HG02642 (cell line): ENCODE results near the gene FOXJ1.
A peak's percentile ranks its signal among the peaks of the same experiment; 100 is the strongest.

Source experiments
- ATAC-seq: cut with Tn5 transposase; IDR thresholded peaks from one replicate; pipeline ENCODE4 v1.9.1; 2021; ENCODE audit warnings: mild to moderate bottlenecking; ENCODE audit not compliant: unreplicated experiment, poor library complexity

Gene FOXJ1

GRCh38 chr17:76130473-76130872 is 10.6 kb downstream of the FOXJ1 start:
- no peak for ATAC-seq

DNA sequence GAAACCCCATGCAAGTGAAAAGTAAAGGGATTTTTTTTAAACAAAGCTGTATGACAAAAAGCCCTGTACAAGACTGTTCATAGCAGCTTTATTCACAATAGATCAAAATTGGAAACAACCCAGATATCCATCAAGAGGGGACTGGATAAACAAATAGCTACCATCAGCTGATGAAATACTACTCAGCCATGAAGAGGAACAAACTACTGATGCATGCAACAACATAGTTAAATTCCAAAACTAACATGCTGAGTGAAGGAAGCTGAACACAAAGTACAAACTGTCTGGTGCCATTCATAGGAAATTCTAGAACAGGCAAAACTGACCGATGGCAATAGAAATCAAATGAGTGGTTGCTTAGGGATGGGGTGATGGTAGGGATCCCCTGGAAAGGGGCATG is 15.1 kb downstream of the FOXJ1 start:
- no peak for ATAC-seq

DNA sequence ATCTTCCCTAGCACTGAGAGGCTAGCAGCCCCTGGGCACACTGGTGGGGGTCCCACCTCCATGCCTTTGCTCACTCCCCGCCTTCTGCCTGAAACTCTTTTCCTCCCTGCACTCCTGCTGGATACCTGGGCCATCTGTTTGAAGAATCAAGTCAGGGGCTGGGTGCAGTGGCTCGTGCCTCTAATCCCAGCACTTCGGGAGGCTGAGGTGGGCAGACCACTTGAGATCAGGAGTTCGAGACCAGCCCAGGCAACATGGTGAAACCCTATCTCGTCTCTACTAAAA is 15.7 kb downstream of the FOXJ1 start:
- ATAC-seq, result no peak

GRCh38 chr17:76124582-76125390 is 16.3 kb downstream of the FOXJ1 start:
- no peak for ATAC-seq

- no peak for ATAC-seq
These were observed 17.1 kb downstream of the FOXJ1 start for GRCh38 chr17:76123749-76124581.

GRCh38 chr17:76123191-76123499 is 17.9 kb downstream of the FOXJ1 start:
- no peak for ATAC-seq

GRCh38 chr17:76122431-76123190 is 18.4 kb downstream of the FOXJ1 start:
- ATAC-seq, result no peak

DNA sequence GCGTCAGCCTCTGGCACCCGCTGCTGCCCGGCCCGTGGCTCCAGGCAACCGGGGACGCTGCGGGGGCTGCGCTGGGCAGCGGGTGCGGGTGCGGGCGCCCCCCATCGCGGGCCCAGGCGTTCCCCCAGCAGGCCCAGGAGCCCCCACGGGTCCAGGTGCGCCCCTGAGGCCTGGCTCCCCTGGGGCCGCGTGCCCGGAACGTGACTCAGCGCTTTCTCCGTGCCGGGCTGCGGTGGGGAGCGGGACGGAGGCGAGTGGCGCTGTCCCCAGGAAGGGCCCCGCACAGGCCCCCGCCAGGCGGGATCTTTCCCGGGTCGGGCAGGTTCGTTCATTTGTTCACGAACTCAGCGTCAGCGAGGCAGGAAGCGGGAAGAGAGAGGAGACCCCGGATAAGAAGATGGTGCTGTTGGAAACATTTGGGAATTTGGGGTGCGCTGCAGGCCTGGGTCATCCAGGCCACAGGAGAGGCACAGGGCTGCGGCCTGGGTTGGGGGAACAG is 19.1 kb downstream of the FOXJ1 start:
- peak; percentile 29 for ATAC-seq

GRCh38 chr17:76120658-76121008 is 20.4 kb downstream of the FOXJ1 start:
- no peak for ATAC-seq

GRCh38 chr17:76119409-76120371 is 21.4 kb downstream of the FOXJ1 start:
- no peak for ATAC-seq

- ATAC-seq, result no peak
These were observed 25.8 kb downstream of the FOXJ1 start for GRCh38 chr17:76115138-76115754.

DNA sequence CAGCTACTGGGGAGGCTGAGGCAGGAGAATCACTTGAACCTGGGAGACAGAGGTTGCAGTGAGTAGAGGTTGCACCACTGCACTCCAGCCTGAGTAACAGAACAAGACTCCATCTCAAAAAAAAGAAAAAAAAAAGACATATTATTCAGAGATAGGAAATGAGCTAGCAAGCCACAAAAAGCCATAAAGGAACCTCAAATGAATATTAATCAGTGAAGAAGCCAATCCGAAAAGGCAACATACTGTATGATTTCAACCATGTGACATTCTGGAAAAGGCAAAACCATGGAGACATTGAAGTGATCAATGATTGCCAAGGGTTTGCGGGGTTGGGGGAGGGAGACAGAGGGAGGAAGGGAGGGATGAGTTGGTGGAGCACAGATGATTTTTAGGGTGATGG is 29.1 kb downstream of the FOXJ1 start:
- ATAC-seq, result no peak

GRCh38 chr17:76107509-76107908 is 33.5 kb downstream of the FOXJ1 start:
- no peak for ATAC-seq

DNA sequence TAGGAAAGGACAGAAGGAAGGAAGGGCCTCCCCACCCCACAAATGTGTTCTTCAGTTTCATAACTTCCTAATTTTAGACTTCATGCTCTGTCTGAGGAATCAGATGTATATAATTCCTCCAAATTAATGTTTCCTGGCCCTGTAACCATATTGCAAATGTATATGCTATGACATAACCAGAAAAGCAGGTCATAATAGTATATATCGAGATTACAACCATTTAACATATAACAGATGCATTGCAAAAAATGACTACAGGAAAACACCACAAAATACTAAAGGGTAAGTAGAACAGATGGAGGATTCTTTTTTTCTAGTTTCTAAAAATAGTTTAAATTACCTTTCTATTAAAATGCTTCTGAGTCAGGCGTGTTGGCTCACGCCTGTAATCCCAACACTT is 34.3 kb downstream of the FOXJ1 start:
- ATAC-seq, result no peak

GRCh38 chr17:76104896-76105231 is 36.2 kb downstream of the FOXJ1 start:
- ATAC-seq, result no peak

DNA sequence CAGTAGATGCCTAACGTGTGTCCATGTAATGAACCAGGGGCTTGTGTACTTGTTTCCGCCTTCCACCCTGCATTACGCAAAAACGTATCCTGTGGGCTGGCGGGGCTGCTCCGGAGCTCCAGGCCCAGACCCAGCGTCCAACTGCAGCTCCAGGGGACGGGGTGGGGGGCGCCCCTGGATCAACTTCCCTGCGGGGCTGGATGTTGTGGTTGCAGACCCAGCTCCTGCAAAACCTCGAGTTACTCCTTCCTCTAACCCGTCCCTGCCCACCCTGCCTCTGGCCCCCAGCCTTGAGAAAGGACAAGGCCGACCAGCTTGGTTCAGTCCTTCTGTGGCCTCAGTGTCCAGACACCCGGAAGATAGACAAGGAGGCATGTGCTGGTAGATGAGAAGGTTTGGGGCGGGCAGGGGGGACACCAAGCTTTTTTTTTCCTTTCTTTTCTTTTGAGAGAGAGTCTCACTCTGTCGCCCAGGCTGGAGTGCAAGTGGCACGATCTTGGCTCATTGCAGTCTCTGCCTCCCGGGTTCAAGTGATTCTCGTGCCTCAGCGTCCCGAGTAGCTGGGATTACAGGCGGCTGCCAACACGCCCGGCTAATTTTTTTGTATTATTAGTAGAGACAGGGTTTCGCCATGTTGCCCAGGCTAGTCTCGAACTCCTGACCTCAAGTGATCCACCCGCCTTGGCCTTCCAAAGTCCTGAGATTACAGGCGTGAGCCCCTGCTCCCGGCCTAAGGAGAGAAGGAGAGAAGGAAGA is 36.7 kb downstream of the FOXJ1 start:
- ATAC-seq, result no peak

GRCh38 chr17:76103274-76104139 is 37.5 kb downstream of the FOXJ1 start, which contains the start of gene EXOC7:
TSS of gene EXOC7 (minus strand) at chr17:76103787. CDS start at chr17:76103692, 95 bp downstream.
- peak; percentile 89 for ATAC-seq

GRCh38 chr17:76102944-76103273 is 38.1 kb downstream of the FOXJ1 start:
- ATAC-seq, result no peak
